ENCODE measurements around the gene DMWD. TPM values are rescaled to one million over a fixed set of nuclear protein-coding genes. Genes with fewer than 3 reads are reported as not detected.
"Not testable (repeated sequence)": the region's sequence is repeated elsewhere in the genome, so short reads cannot be mapped to it uniquely, and the experiment has no call there.

The DMWD gene
- total RNA-seq, 4 donors from 2014 or later: 26.8 to 72.9 (median 54.8) TPM

DNA sequence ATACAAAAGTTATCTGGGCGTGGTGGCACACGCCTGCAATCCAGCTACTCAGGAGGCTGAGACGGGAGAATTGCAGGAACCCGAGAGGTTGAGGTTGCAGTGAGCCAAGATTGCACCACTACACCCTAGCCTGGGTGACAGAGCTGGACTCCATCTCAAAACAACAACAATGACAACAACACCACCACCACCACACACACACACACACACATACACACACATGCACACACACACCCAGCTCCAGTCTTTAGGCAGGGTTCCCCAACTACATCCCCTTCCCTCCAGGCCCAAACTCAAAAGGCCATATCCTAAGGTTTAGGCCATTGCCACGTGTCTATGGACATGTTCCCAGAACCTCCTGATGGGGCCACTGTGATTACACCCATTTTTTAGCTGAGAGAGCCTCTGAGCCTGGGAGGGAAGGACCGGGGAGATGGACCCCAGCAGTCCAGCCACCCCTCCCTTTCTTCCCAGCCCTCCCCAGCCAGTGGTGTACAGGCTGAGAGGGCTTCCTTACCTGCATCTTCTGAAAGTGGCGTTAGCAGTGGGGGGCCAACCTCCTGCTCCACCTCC, 9.0 kb upstream of the DMWD start:
- Histone ChIP-seq H3K9me3 (no peaks in the 10 kb centered on the region), H3K27ac (no peak overlapping the region), H3K4me3 (no peak overlapping the region), H3K27me3 (peaks cover 5% of the 10 kb centered on the region), H3K36me3 (no peaks in the 10 kb centered on the region), H3K4me1 (peaks cover 0 to 8% (median 5%) of the 10 kb centered on the region in 4 donors)
- DNase-seq: no peak
- intact Hi-C loops (cut with DNase I; ENCODE audit: low total_unique reads): no loop called here
- in situ Hi-C loops (cut with MboI; ENCODE audit: low pct_ligation_motif_present in 1 of 4, low pct_unique_long_range_greater_than_20kb in 1 of 4, low sequenced_read_pairs in 3 of 4): no loop called here
- WGBS, 2 donors (ENCODE audit: low coverage in 1 of 2): 73 to 100% methylated on average over 1 to 7 of the region's 7 CpGs
- TF ChIP-seq, protein P1, sequence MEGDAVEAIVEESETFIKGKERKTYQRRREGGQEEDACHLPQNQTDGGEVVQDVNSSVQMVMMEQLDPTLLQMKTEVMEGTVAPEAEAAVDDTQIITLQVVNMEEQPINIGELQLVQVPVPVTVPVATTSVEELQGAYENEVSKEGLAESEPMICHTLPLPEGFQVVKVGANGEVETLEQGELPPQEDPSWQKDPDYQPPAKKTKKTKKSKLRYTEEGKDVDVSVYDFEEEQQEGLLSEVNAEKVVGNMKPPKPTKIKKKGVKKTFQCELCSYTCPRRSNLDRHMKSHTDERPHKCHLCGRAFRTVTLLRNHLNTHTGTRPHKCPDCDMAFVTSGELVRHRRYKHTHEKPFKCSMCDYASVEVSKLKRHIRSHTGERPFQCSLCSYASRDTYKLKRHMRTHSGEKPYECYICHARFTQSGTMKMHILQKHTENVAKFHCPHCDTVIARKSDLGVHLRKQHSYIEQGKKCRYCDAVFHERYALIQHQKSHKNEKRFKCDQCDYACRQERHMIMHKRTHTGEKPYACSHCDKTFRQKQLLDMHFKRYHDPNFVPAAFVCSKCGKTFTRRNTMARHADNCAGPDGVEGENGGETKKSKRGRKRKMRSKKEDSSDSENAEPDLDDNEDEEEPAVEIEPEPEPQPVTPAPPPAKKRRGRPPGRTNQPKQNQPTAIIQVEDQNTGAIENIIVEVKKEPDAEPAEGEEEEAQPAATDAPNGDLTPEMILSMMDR (IDR thresholded peaks at IDR 0.05): no peak
- TF ChIP-seq EP300 (IDR thresholded peaks at IDR 0.05; ENCODE audit: low read depth) (no peak), POLR2A (IDR thresholded peaks at IDR 0.05) (no peak), POLR2AphosphoS5 (IDR thresholded peaks at IDR 0.05) (no peak)

DNA sequence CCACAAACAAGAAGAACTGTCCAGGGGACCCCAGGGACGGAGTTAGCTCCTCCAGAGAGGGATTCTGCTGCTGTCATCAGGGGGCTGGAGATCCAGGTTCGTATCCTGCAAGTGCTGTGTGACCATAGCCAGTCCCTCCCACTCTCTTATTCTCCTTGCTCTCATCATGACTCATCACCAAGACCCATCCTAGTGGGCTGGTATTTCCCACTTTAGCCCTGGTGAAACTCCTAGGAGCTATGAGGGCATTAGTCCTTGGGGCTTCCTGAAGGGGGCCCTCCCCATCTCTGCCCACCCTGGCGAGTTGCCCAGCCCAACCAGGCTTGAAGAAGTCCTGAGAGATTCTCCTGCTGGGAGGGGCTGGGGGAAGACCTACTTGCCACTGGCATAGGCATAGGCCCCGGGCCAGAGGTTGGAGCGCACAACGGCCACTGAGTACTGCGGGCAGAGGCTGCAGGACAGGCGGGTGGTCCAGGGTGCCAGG, 7.5 kb upstream of the DMWD start:
- in situ Hi-C loops (cut with MboI; ENCODE audit: low pct_ligation_motif_present in 1 of 4, low pct_unique_long_range_greater_than_20kb in 1 of 4, low sequenced_read_pairs in 3 of 4): no loop called here
- peaks cover 5% of the 10 kb centered on the region for H3K27me3 ChIP-seq
- intact Hi-C loops (cut with DNase I; ENCODE audit: low total_unique reads): no loop called here
- no peak overlapping the region for H3K27ac ChIP-seq
- DNase-seq: no peak
- WGBS, 2 donors (ENCODE audit: low coverage in 1 of 2): 88% methylated on average over 7 of the region's 8 CpGs; no CpG with 5 or more reads in 1 of the 2 donors
- H3K36me3 ChIP-seq: no peaks in the 10 kb centered on the region
- no peaks in the 10 kb centered on the region for H3K9me3 ChIP-seq
- TF ChIP-seq EP300 (IDR thresholded peaks at IDR 0.05; ENCODE audit: low read depth) (no peak), POLR2A (IDR thresholded peaks at IDR 0.05) (no peak), POLR2AphosphoS5 (IDR thresholded peaks at IDR 0.05) (no peak)
- TF ChIP-seq, protein P1 (IDR thresholded peaks at IDR 0.05): no peak
- no peak overlapping the region for H3K4me3 ChIP-seq
- H3K4me1 ChIP-seq: peaks cover 0 to 8% (median 5%) of the 10 kb centered on the region in 4 donors

DNA sequence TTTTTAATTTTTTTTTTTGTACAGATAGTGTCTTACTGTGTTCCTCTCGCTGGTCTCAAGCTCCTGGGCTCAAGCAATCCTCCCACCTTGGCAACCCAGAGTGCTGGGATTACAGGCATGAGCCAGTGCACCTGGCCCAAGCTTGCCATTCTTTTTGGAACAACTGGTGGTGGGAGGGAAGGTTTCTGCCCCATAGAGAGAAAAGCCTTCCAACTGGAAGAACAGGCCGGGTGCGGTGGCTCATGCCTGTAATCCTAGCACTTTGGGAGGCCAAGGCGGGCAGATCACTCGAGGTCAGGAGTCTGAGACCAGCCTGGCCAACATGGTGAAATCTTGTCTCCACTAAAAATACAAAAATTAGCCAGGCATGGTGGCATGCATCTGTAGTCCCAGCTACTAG, 6.9 kb upstream of the DMWD start:
- H3K4me3 ChIP-seq; H3K27ac ChIP-seq; DNase-seq; H3K27me3 ChIP-seq; in situ Hi-C loops (cut with MboI; ENCODE audit: low pct_ligation_motif_present in 1 of 4, low pct_unique_long_range_greater_than_20kb in 1 of 4, low sequenced_read_pairs in 3 of 4); H3K36me3 ChIP-seq; intact Hi-C loops (cut with DNase I; ENCODE audit: low total_unique reads); H3K4me1 ChIP-seq; H3K9me3 ChIP-seq: not testable (repeated sequence)
- WGBS, 2 donors (ENCODE audit: low coverage in 1 of 2): 80 to 87% methylated on average over 1 to 5 of the region's 5 CpGs

DNA sequence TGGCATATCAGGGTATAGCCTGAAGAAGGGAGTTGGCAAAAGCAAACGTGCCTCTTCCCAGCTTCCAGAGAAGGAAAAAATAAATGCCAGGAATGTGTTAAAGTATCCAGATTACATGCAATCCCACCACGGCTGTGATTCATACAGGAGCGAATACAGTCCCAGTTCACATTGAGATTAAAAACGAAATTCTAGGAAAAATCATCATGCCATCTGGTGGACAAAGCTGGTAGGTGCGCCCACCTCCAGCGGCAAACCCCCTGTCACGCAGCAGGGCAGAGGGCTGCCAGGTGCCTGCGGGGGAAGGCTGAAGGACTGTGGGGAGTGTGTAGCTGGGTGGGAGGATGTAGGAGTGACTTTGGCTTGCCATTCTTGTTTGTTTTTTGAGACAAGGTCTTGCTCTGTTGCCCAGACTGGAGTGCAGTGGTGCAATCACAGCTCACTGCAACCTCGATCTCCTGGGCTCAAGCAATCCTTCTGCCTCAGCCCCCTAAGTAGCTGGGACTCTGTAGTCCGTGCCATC, 6.4 kb upstream of the DMWD start:
- peak; percentile 62 for DNase-seq
- 0 to 7% methylated on average over 2 to 10 of the region's 10 CpGs for WGBS, 2 donors (ENCODE audit: low coverage in 1 of 2)
- intact Hi-C loops (cut with DNase I; ENCODE audit: low total_unique reads): no loop called here
- H3K27me3 ChIP-seq: peaks cover 9% of the 10 kb centered on the region
- peaks cover 0 to 8% (median 5%) of the 10 kb centered on the region in 4 donors for H3K4me1 ChIP-seq
- no peak overlapping the region for H3K4me3 ChIP-seq
- TF ChIP-seq POLR2AphosphoS5 (IDR thresholded peaks at IDR 0.05): no peak
- no peak for TF ChIP-seq EP300 (IDR thresholded peaks at IDR 0.05; ENCODE audit: low read depth)
- TF ChIP-seq, protein P1 (IDR thresholded peaks at IDR 0.05): peak; percentile 82 to 92 (median 87)
- no peak for TF ChIP-seq POLR2A (IDR thresholded peaks at IDR 0.05)
- in situ Hi-C loops (cut with MboI; ENCODE audit: low pct_ligation_motif_present in 1 of 4, low pct_unique_long_range_greater_than_20kb in 1 of 4, low sequenced_read_pairs in 3 of 4): no loop called here
- no peaks in the 10 kb centered on the region for H3K9me3 ChIP-seq
- H3K36me3 ChIP-seq: no peaks in the 10 kb centered on the region
- H3K27ac ChIP-seq: no peak overlapping the region

All from transverse colon (tissue), 4 donors.